LNCaP clone FGC (cell line): ENCODE data around the gene TCIRG1.

Source experiments
- DNase-seq: peaks from one replicate; pipeline ENCODE4 v3.0.0-alpha.2; 2011; ENCODE audit warnings: low read depth
- H3K4me3 ChIP-seq: 2 replicates; pipeline ENCODE4 v1.5.1; 2011; ENCODE audit warnings: mild to moderate bottlenecking, low read depth, low read length, control low read depth
- TF ChIP-seq, protein P1 (sequence below): IDR thresholded peaks from 2 replicates; pipeline ENCODE4 v1.5.1; 2012; ENCODE audit warnings: mild to moderate bottlenecking; ENCODE audit not compliant: control insufficient read depth, insufficient read depth; ENCODE audit errors: extremely low read depth

The TCIRG1 gene

GRCh38 chr11:68051191-68052136 is 12.6 kb downstream of the TCIRG1 start:
- TF ChIP-seq, protein P1, sequence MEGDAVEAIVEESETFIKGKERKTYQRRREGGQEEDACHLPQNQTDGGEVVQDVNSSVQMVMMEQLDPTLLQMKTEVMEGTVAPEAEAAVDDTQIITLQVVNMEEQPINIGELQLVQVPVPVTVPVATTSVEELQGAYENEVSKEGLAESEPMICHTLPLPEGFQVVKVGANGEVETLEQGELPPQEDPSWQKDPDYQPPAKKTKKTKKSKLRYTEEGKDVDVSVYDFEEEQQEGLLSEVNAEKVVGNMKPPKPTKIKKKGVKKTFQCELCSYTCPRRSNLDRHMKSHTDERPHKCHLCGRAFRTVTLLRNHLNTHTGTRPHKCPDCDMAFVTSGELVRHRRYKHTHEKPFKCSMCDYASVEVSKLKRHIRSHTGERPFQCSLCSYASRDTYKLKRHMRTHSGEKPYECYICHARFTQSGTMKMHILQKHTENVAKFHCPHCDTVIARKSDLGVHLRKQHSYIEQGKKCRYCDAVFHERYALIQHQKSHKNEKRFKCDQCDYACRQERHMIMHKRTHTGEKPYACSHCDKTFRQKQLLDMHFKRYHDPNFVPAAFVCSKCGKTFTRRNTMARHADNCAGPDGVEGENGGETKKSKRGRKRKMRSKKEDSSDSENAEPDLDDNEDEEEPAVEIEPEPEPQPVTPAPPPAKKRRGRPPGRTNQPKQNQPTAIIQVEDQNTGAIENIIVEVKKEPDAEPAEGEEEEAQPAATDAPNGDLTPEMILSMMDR, result no peak
- DNase-seq, result no peak

GRCh38 chr11:68052137-68052873 is 13.5 kb downstream of the TCIRG1 start:
- TF ChIP-seq, protein P1, result no peak
- no peak overlapping the region for H3K4me3 ChIP-seq
- no peak for DNase-seq

More at GRCh38 chr11:68051191-68052136, 12.6 kb downstream of the TCIRG1 start:
- no peak overlapping the region for H3K4me3 ChIP-seq

GRCh38 chr11:68053117-68053516 is 14.3 kb downstream of the TCIRG1 start:
- no peak overlapping the region for H3K4me3 ChIP-seq
- no peak for DNase-seq
- TF ChIP-seq, protein P1, result no peak

GRCh38 chr11:68053981-68054812 is 15.4 kb downstream of the TCIRG1 start:
- DNase-seq, result no peak
- TF ChIP-seq, protein P1, result no peak
- H3K4me3 ChIP-seq, result no peak overlapping the region

DNA sequence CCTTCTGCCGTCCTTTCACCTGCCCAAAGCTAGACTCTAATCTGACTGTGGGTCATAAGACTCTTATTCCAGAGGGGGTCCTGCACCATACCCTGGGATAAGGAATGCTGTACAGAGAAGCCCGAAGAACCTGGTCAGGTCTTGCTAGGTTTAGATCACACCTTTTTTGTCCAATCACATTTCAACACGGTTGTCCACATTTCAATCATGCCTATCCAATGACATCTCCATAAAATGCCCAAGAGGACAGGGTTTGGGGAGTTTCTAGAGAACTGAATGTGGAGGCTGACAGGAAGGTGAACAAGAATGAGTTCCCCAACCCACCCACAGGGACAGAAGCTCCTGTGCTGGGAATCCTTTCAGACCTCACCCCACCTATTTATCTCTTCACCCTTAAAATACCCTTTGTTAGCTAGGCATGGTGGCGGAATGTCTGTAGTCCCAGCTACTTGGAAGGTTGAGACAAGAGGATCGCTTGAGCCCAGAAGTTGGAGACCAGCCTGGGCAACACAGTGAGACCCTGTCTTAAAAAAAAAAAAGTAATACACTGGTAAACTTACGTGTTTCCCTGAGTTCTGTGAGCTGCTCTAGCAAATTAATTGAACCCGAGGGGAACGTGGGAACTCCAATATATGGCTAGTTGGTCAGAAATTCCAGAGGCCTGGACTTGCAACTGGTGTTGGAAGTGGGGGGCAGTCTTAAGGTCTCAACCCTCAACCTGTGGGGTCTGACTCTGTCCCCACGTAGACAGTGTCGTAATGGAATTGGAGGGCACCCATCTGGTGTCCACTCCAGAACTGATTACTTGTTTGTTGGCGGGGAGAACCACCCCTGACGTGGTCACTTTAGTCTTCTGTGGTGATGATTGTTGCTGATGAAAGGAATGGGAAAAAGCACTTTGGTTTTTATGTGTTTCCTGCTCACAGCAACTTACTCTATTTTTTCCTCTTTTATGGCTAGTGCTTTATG is 17.8 kb downstream of the TCIRG1 start:
- DNase-seq, result no peak
- no peak overlapping the region for H3K4me3 ChIP-seq
- TF ChIP-seq, protein P1, result no peak

DNA sequence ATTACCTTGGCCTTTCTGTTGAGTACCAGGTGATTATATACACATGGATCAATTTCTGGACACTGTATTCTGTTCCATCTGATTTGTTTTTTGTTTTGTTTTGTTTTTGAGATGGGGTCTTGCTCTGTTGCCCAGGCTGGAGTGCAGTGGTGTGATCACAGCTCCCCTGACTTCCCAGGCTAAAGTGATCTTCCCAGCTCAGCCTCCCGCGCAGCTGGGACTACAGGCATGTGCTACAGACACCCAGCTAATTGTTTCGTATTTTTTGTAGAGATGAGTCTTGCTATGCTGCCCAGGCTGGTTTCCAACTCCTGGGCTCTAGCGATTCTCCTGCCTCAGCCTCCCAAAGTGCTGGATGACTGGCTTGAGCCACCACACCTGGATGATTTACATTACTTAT is 19.0 kb downstream of the TCIRG1 start:
- no peak overlapping the region for H3K4me3 ChIP-seq
- no peak for DNase-seq
- TF ChIP-seq, protein P1, result no peak
